HG03457 (cell line): ENCODE data around the gene MIA2.

Experiments used
- ATAC-seq: cut with Tn5 transposase; IDR thresholded peaks from one replicate; pipeline ENCODE4 v1.9.1; 2021; ENCODE audit warnings: moderate number of reproducible peaks; ENCODE audit not compliant: unreplicated experiment

Gene MIA2

DNA sequence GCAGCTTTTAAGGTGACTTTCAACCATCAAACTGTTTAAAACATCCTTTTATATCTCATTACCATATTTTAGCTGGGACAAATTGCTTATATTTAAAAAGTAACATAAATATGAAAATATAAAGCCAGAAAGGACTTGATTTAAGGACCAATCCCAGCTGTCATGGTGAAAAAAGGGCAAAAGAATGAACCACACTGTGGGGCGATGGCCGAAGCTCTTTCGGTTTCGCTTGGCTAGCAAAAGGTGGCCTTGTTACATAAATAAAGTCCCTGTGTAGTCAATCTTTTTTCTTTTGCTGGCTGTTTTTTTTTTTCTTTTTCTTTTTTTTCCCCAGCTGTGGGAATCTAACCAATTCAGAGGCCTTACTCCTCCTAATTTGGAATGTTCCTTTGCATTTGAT, 147.7 kb downstream of the MIA2 start:
- ATAC-seq, result no peak

DNA sequence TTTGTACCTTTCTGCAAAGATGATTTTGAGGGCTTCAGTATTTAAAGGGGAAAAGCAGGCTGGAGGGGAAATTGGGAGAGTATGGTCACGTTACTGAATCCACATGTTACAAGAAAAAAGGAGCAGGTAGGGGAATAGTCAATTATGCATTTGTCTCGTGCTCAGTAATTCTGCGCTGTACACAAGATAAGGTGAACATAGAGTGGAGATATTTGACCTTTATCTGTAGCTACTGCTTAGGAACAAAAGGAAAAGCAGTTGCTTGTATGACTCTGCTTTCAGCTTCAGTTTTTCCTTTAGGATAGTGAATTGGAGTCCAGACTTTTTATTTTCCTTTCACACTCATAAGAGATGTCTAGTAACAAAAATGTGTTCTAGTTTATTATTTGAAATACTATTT, 148.7 kb downstream of the MIA2 start:
- ATAC-seq, result no peak

DNA sequence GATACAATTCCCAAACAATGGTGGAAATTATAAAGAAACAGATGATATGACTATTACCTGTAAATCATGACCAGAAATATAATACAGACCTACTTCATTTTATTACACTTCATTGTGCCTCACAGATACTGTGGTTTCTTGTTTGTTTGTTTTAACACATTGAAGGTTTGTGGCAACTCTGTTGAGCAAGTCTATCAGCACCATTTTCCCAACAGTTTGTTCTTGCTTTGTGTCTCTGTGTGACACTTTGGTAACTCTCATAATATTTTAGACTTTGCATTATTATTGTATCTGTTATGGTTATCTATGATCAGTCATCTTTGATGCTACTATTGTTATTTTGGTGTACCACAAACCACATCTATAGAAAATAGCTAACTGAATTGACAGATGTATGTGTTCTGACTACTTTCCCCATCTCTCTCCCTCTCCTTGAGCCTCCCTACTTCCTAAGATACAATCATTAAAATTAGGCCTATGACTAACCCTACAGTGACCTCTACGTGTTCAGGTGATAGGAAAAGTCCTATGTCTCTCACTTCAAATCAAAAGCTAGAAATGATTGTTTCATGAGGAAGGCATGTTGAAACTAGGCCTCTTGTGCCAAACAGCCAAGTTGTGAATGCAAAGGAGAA, 149.4 kb downstream of the MIA2 start:
- ATAC-seq, result no peak

DNA sequence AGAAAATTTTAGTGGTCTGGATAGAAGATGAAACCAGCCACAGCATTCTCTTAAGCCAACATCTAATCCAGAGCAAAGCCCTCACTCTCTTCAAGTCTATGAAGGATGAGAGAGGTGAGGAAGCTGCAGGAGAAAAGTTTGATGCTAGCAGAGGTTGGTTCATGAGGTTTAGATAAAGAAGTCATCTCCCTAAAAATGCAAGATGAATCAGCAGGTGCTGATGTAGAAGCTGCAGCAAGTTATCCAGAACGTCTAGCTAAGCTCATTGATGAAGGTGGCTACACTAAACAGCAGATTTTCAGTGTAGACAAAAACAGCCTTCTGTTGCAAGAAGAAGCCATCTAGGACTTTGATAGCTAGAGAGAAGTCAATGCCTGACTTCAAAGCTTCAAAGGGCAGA, 150.0 kb downstream of the MIA2 start:
- ATAC-seq, result no peak

DNA sequence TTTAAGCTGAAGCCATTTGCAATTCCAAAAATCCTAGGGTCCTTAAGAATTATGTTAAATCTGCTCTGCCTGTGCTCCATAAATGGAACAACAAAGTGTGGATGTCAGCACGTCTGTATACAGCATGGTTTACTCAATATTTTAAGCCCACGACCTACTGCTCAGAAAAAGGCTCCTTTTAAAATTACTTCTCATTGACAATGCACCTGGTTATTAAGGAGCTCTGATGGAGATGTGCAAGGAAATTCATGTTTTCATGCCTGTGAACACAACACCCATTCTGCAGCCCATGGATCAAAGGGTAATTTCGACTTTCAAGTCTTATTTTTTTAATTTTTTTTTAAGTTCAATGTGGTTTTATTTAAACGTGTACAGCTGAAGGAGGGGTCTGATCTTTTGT, 150.5 kb downstream of the MIA2 start:
- ATAC-seq, result no peak

DNA sequence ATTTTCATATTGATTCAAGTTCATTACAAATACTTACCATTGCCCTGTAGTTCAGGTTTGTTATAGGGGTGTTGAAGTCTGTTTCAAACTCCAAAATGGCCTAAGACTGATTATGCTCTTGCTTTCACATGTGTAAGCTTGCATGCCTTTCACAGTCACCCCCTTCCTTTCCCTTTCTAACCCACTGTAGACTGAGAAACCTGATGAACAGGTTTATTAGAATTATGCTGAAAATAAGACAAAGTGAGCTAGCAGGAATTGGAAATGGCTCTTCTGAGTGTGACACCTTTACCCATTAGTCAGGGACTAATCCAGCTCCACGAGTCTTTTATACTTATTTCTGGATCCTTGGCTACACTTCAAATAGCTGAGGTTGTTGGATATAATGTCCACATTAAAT, 159.6 kb downstream of the MIA2 start:
- no peak for ATAC-seq

DNA sequence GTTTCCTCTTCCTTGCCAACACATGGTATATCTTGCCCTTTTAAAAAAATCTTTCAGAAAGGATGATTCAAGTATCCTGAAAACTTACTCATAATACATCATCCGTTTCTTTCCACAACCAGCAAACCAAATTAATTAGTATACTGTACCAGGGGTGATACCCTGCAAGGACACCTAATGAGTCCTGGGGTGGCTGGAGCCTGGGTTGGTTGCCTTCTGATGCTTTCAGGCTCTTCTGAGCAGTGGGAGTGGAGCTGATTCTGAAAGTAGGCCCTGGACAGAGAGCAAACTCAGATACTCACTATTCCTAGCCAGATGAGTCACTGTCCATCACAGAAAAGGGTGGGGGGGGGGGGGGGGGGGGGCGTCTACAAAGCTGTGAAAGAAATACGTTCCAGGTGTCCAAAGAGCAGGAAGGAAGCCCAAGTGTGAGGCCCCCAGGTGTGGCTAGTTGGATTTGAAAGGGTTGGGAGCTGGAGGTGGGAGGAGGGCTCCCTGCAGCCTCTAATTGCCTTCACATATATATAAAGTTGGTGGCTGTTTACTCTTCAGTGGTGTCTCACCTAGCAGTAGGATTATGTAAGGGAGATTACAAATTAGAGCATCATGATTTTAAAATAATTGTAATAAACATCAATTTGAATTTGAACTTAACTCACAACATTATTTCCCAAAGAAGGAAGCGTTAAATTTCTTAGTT, 162.0 kb downstream of the MIA2 start:
- ATAC-seq, result no peak

DNA sequence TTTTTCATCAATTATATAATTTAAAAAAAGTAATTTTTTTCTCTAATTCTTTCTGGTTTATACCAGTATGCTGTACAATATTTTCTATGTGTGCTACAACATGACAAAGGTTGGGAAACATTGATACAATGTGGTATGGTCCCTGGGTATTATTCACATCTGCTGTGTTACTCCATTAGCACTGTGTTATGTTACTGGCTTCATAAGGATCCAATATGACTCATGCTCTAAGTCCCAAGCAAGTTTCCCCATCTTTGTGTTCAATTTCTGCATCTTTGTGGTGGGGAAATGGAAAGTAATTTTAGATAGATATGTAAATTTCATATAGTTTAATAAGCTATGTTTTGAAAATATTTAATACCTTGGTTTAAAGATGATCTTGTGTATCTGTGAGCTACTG, 162.7 kb downstream of the MIA2 start:
- no peak for ATAC-seq

DNA sequence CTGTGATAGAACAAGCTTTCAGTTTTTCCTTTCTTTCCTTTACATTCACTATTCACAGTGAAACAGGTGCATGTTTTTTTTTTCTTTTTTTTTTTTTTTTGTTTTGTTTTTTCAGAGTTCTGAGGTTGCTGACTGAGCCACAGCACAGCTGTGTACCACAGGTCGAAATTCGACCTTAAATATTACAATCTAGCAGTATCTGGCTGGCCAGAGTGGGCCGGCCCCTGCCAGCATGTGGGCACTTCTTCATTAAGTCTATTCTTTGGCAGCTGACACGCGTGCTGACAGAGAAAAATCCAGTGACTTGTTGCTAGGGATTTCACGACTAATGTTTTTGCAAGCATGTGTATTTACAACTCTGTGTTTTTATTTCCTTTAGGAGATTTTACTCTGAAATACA, 164.7 kb downstream of the MIA2 start:
- ATAC-seq, result no peak

DNA sequence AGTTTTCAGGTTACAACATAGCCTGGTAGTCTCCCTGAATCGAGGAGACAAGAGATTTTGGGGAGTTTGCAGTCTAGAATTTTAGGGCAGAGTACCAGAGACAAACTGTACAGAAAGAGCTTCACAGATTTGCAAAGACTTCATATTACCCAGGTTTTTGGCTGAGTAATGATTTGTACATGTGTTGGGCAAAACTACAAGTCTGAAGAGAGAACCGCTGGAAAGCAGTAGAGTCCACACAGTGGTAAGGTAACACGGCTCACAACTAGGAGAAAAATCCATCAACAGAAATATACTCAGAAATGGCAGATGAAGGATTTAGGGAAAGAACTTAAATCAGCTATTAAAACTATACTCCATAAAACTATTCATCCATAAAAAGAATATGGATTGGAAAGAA, 172.8 kb downstream of the MIA2 start:
- ATAC-seq, result no peak

DNA sequence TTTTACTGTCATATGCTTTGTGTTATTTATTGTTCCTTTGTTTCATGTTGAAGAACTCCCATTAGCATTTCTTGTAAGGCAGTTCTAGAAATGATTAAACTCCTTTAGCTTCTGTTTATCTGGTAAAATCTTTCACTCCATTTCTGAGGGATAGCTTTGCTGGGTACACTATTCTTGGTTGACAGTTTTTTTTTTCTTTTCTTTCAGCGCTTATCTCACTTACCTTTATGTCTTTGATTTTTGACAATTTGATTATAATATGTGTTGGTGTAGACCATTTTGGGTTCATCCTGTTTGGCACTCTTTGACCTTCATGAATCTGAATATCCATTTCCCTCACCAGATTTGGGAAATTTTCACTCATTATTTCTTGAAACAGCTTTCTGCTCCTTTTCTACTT, 182.4 kb downstream of the MIA2 start:
- ATAC-seq, result no peak

DNA sequence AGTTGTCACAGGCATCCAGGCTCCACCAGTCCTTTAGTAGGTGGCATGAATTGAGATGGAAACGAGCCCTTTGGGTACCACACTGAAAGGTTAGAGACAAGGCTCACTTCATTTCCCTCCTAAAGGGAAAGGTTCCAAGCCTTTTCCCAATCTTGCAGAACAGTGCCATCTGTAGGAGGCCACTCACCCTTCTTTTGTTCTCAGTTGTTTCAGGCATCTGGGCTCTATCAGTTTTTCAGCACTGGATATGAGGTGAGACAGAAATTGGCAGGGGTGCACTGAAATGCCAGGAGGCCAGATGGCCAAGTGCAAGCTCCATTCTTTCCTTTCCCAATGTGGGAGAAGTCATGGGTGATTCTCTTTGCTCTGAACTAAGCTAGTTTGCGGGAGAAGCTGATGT, 183.3 kb downstream of the MIA2 start:
- no peak for ATAC-seq

DNA sequence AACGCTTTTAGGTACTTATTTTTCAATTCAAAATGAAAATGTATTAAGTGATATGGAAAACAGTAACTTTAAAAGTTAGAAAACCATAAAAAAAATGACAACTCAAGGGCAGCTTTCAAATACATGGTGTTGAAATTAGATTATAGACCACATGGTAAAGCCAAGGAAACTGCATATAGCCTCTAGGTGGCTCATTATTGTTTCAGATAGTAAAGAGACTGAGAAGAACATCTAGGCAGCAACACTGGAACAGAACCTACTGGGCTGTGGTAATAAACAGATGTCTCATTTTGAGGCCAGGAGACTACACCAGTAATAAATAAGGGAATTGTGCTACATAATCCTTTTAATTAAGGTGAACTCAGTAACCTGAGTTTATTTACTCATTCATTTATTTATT, 185.6 kb downstream of the MIA2 start:
- no peak for ATAC-seq

DNA sequence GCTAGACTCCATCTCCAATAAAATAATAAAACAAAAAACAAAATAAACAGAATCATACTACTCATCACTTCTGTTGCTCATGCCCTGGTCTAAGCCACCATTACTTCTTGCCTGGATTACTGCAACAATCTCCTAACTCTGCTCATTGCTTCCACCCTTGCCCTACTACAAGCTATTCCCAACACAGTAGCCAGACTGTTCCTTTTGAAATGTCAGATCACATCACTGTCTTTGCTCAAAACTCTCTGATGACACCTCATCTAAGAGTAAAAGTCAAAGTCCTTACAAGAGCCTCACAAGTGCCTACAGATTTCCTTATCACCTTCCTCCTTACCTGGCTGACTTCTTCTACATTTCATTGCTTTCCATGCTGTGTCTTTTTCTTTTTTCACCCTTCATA, 188.5 kb downstream of the MIA2 start:
- no peak for ATAC-seq

DNA sequence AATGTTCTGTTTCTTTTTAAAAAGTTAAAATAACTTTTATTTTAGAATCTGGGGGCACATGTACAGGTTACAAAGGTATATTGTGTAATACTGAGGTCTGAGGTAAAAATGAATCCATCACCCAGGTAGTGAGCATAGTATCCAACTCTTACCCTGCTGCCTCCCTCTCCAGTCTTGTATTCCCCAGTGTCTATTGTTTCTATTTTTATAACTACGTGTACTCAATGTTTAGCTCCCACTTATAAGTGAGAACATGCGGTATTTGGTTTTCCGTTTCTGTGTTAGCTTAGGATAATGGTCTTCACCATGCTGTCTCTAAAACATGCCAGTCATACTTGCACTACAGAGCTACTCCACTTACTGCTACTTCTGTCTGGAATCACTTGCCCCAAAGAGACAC, 190.1 kb downstream of the MIA2 start:
- ATAC-seq, result no peak

DNA sequence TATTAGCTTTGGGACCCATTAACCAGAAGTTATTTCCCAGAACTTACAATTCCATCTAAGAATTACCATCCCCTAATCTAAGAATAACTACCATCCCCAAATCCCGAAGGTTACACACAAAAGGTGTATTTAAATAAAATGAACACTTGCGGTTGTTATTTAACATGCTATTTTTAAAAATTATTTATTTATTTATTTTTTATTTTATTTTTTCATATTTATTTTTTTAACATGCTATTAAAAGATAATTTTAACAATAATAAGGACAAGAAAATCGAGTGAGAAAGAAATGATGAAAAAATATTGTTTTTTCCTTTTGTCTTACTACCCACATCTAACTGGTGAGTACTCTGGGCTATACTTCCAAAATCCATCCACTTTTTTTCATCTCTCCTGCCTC, 192.2 kb downstream of the MIA2 start:
- ATAC-seq, result no peak

DNA sequence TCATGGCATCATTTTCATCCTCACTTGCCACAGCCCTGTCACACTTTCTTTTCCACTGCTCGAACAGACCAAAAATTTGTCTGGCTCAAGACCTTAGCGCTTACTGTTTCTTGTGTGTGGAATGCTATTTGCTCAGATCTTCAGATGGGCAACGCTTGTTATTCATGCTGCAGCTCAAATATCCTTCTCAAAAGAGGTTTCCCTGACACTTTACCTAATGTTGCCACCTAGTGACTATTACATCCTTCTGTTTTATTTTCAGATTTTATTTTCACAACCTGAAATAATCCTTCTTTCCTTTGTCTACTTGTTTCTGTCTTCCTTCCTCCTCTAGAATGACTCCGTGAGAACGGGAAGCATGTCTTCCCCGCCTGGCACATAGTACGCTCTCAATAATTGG, 192.9 kb downstream of the MIA2 start:
- ATAC-seq, result no peak

DNA sequence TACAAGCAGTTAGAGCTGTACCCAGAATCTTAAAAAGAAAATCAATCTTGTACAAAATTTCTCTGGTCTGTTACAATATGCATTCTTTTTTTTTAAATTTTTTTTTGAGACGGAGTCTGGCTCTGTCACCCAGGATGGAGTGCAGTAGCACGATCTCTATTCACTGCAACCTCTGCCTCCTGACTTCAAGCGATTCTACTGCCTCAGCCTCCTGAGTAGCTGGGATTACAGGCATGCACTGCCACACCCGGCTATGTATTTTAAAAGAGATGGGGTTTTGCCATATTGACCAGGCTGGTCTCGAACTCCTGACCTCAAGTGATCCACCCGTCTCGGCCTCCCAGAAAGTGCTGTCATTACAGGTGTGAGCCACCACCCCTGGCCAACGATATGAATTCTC, 194.4 kb downstream of the MIA2 start:
- ATAC-seq, result no peak

DNA sequence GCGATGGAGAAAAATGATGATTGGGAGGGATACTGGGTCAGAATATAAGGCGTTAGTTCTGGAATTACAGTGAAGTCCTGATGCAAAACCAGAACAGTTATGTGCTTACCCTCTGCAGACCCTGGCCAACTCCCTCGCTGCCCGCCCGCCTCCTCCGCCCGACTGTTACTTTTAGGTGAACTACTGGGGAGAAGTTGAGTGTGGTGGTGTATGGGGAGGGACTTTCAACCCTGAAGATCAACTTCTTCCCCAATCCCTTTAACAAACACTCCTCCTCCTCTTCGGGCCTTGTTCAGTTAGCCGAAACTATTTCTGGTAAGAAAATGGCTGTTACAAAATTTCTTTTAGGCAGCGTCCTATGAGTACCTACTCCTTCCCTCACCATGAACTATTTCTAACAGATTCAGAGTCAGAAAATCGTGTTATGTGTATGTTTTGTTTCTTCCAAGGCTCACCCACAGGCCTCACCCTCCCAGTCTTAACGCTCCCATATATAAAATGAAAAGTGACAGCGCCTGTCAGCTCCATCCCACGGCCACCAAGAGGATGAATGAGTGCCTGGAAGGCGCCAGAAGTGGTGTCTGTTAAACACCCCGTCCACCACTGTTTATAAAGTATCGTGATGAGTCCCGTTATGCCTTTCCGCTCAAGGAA, 197.2 kb downstream of the MIA2 start:
- ATAC-seq, result no peak

DNA sequence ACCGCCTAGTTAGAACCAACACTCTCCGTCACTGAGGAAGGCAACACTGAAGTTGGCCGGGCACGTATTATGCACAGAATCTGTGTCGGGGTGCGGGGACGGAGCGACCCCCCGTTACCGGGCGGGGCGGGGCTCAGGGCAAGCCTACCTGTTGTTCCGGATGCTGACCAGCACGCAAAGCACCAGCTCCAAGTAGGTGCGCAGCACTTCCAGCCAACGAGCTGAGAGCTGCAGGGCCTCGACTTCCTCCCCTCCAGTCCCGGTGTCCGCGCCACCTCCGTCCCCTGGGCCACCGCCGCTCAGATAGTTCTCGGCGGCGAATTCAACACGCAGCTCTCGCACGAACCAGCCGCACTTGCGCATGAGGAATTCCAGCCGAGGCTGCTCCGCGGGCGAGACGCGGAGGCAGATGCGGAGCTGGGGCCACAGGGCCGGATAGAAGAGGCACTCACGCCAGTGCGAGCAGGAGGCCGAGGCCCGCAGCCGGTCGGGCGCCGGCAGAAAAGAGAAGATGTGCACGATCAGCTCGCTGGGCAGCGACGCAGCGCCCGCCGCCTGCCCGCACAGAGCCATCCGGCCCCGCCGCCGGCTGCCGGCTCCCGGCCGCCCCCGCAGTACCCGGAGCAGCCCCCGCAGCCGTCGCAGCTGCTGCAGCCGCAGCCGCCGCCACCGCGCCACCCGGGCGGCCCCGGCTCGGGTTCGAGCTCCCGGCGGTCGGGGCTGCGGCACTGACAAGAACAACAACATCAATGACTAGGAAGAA, 197.9 kb downstream of the MIA2 start:
- ATAC-seq, result peak; percentile 18

DNA sequence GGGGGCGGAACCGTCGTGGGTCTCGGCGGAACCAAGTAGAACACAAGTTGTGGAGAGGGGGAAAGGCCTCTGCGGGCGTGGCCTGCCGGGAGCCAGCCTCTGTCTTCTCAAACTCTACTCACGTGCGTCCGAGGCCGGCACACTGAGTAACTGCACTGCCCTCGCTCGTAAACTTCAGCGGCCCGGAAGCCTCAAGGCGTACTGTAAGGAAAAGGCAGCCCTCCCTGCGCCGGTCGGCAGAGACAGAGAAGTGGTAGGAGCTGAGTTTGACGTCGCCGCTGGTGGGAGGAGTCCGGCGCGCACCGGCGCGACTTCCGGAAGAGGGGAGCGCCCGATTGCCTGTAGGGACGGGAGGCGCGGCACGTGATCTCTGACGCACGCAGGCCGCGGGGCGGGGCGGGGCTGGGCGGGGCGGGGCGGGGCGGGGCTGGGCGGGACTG, 198.5 kb downstream of the MIA2 start, which contains the start of gene FBXO33:
Gene FBXO33 (minus strand): TSS at position 255 of the 440 bp plus-strand sequence. CDS start 271 bp downstream, outside the sequence.
- ATAC-seq, result peak; percentile 73
